ENCODE results near the gene SMG6. TPM values are rescaled to one million over a fixed set of nuclear protein-coding genes. Genes with fewer than 3 reads are reported as not detected.

Gene SMG6
- total and polyA plus RNA-seq, 2 experiments from 2014 or later: 16.8 to 63.1 TPM

- no peak for TF ChIP-seq EZH2 (IDR thresholded peaks at IDR 0.05; ENCODE audit: insufficient read depth, poor library complexity, severe bottlenecking)
- TF ChIP-seq EZH2phosphoT487 (IDR thresholded peaks at IDR 0.05; ENCODE audit: insufficient read depth, low read depth): no peak
- H3K4me2 ChIP-seq (ENCODE audit: unreplicated experiment): no peak overlapping the region
- in situ Hi-C loops (cut with MboI): loop anchor here (10.0 kb wide), 1 partner anchor 185 kb away; no protein-coding TSS in a partner anchor
- no peak overlapping the region for H3K4me3 ChIP-seq
- no peak for DNase-seq
- peaks cover 46% of the 10 kb centered on the region for H3K79me2 ChIP-seq (ENCODE audit: insufficient read depth)
- no peaks in the 10 kb centered on the region for H3K27me3 ChIP-seq (replicated peaks; ENCODE audit: insufficient read depth)
- no peak overlapping the region for H3K27ac ChIP-seq
- no peaks in the 10 kb centered on the region; the same call in 1 of the 2 replicates for H3K36me3 ChIP-seq (ENCODE audit: low read depth)
- H2AFZ ChIP-seq: no peak overlapping the region
- no peaks in the 10 kb centered on the region for H3K9me2 ChIP-seq (ENCODE audit: insufficient read depth)
- peaks cover 32% of the 10 kb centered on the region for H3K4me1 ChIP-seq (ENCODE audit: insufficient read depth)
- H4K20me1 ChIP-seq (ENCODE audit: insufficient read depth): no peaks in the 10 kb centered on the region
- WGBS, 2 experiments (ENCODE audit: low coverage in 1 of 2, low lambda C conversion rate in 2 of 2, missing lambda C conversion rate in 2 of 2): 92 to 93% methylated on average over 21 of the region's 21 CpGs
- no peaks in the 10 kb centered on the region for H3K9me3 ChIP-seq (ENCODE audit: low read depth)
- 0 out of 2 replicates have a peak overlapping the region, but pooled peaks have one; percentile 20 for H3K9ac ChIP-seq
- peaks cover 31% of the 10 kb centered on the region for H3F3A ChIP-seq (ENCODE audit: insufficient read depth)
Measured at GRCh38 chr17:2059547-2060384, 243.8 kb downstream of the SMG6 start.

GRCh38 chr17:2058586-2059546 lies 244.7 kb downstream of the SMG6 start:
- H3K27me3 ChIP-seq (replicated peaks; ENCODE audit: insufficient read depth): no peaks in the 10 kb centered on the region
- peaks cover 23% of the 10 kb centered on the region for H3F3A ChIP-seq (ENCODE audit: insufficient read depth)
- no peak overlapping the region for H3K9ac ChIP-seq
- H3K79me2 ChIP-seq (ENCODE audit: insufficient read depth): peaks cover 46% of the 10 kb centered on the region
- no peak overlapping the region for H3K4me2 ChIP-seq (ENCODE audit: unreplicated experiment)
- WGBS, 2 experiments (ENCODE audit: low coverage in 1 of 2, low lambda C conversion rate in 2 of 2, missing lambda C conversion rate in 2 of 2): 81 to 89% methylated on average over 29 to 76 of the region's 78 CpGs
- TF ChIP-seq EZH2 (IDR thresholded peaks at IDR 0.05; ENCODE audit: insufficient read depth, poor library complexity, severe bottlenecking) (no peak), EZH2phosphoT487 (IDR thresholded peaks at IDR 0.05; ENCODE audit: insufficient read depth, low read depth) (no peak)
- DNase-seq: peak; percentile 50
- no peaks in the 10 kb centered on the region for H3K9me2 ChIP-seq (ENCODE audit: insufficient read depth)
- no peak overlapping the region for H3K4me3 ChIP-seq
- H3K4me1 ChIP-seq (ENCODE audit: insufficient read depth): peaks cover 23% of the 10 kb centered on the region
- no peaks in the 10 kb centered on the region; the same call in 1 of the 2 replicates for H3K36me3 ChIP-seq (ENCODE audit: low read depth)
- H3K27ac ChIP-seq: no peak overlapping the region
- no peak overlapping the region for H2AFZ ChIP-seq
- in situ Hi-C loops (cut with MboI): no loop called here
- no peaks in the 10 kb centered on the region for H3K9me3 ChIP-seq (ENCODE audit: low read depth)
- H4K20me1 ChIP-seq (ENCODE audit: insufficient read depth): no peaks in the 10 kb centered on the region

GRCh38 chr17:2057760-2058585 lies 245.6 kb downstream of the SMG6 start:
- H2AFZ ChIP-seq: no peak overlapping the region
- WGBS, 2 experiments (ENCODE audit: low coverage in 1 of 2, low lambda C conversion rate in 2 of 2, missing lambda C conversion rate in 2 of 2): 96 to 98% methylated on average over 48 to 98 of the region's 98 CpGs
- H3K4me3 ChIP-seq: no peak overlapping the region
- H3F3A ChIP-seq (ENCODE audit: insufficient read depth): peaks cover 14% of the 10 kb centered on the region; the same call in 1 of the 2 replicates
- H3K9me3 ChIP-seq (ENCODE audit: low read depth): no peaks in the 10 kb centered on the region
- peaks cover 46% of the 10 kb centered on the region for H3K79me2 ChIP-seq (ENCODE audit: insufficient read depth)
- H3K27me3 ChIP-seq (replicated peaks; ENCODE audit: insufficient read depth): no peaks in the 10 kb centered on the region
- H3K9ac ChIP-seq: no peak overlapping the region
- H3K4me2 ChIP-seq (ENCODE audit: unreplicated experiment): no peak overlapping the region
- no peaks in the 10 kb centered on the region for H3K9me2 ChIP-seq (ENCODE audit: insufficient read depth)
- H4K20me1 ChIP-seq (ENCODE audit: insufficient read depth): no peaks in the 10 kb centered on the region
- H3K36me3 ChIP-seq (ENCODE audit: low read depth): no peaks in the 10 kb centered on the region; the same call in 1 of the 2 replicates
- peaks cover 14% of the 10 kb centered on the region for H3K4me1 ChIP-seq (ENCODE audit: insufficient read depth)
- no peak for DNase-seq
- TF ChIP-seq EZH2 (IDR thresholded peaks at IDR 0.05; ENCODE audit: insufficient read depth, poor library complexity, severe bottlenecking): no peak
- no peak for TF ChIP-seq EZH2phosphoT487 (IDR thresholded peaks at IDR 0.05; ENCODE audit: insufficient read depth, low read depth)
- no peak overlapping the region for H3K27ac ChIP-seq
- in situ Hi-C loops (cut with MboI): no loop called here
